Liver (tissue), 3 donors: ENCODE data around the gene SNRPN.

Experiments
- ATF3 ChIP-seq: IDR thresholded peaks from 2 replicates; pipeline ENCODE4 v1.6.1; 2016; ENCODE audit warnings: antibody characterized with exemption
- CTCF ChIP-seq: fragments of 150-350 bp; IDR thresholded peaks from 2 replicates; pipeline ENCODE4 v1.5.1; 2017; ENCODE audit warnings: improper control_type of control experiment, low read depth, low read length; ENCODE audit not compliant: missing input control
- FOXA1 ChIP-seq: IDR thresholded peaks from 2 replicates; pipeline ENCODE4 v1.6.1; 2016; ENCODE audit warnings: antibody characterized with exemption
- GABPA ChIP-seq, 2 donors: IDR thresholded peaks in 1 of 2; conservative IDR thresholded peaks in 1 of 2; 2 replicates each; pipeline ENCODE4 v1.6.1; 2016; ENCODE audit warnings: antibody characterized with exemption in 2 of 2, mild to moderate bottlenecking in 1 of 2, moderate library complexity in 1 of 2
- HNF4A ChIP-seq, 2 donors: conservative IDR thresholded peaks; 2 replicates each; pipeline ENCODE4 v1.6.1; 2016; ENCODE audit warnings: antibody characterized with exemption in 2 of 2, mild to moderate bottlenecking in 2 of 2
- JUND ChIP-seq, 2 donors: IDR thresholded peaks; 2 replicates each; pipeline ENCODE4 v1.6.1; 2016; ENCODE audit warnings: antibody characterized with exemption in 2 of 2
- MAX ChIP-seq: IDR thresholded peaks from 2 replicates; pipeline ENCODE4 v1.6.1; 2016; ENCODE audit warnings: antibody characterized with exemption
- NR2F2 ChIP-seq: IDR thresholded peaks from 2 replicates; pipeline ENCODE4 v1.6.1; 2016; ENCODE audit warnings: antibody characterized with exemption
- RAD21 ChIP-seq, 2 donors: IDR thresholded peaks; 2 replicates each; pipeline ENCODE4 v1.6.1; 2016; ENCODE audit warnings: antibody characterized with exemption in 2 of 2, mild to moderate bottlenecking in 2 of 2
- REST ChIP-seq: IDR thresholded peaks from 2 replicates; pipeline ENCODE4 v1.6.1; 2016; ENCODE audit warnings: antibody characterized with exemption, mild to moderate bottlenecking
- TAF1 ChIP-seq: conservative IDR thresholded peaks from 2 replicates; pipeline ENCODE4 v1.6.1; 2016; ENCODE audit warnings: antibody characterized with exemption, mild to moderate bottlenecking
- YY1 ChIP-seq: IDR thresholded peaks from 2 replicates; pipeline ENCODE4 v1.6.1; 2016; ENCODE audit warnings: antibody characterized with exemption, mild to moderate bottlenecking
- donor health status: healthy.
- donor health status: healthy.

GRCh38 chr15:24986653-24987052 lies 31.9 kb downstream of the SNRPN start:
- TF ChIP-seq REST = no peak
- TF ChIP-seq RAD21 (IDR thresholded peaks at IDR 0.05) = no peak
- no peak for TF ChIP-seq CTCF
- no peak for TF ChIP-seq HNF4A (conservative IDR thresholded peaks at IDR 0.05)
- TF ChIP-seq GABPA (IDR thresholded peaks at IDR 0.05 in 1 of 2, conservative IDR thresholded peaks at IDR 0.05 in 1 of 2) = no peak
- no peak for TF ChIP-seq YY1
- TF ChIP-seq JUND (IDR thresholded peaks at IDR 0.05) = no peak
- no peak for TF ChIP-seq ATF3
- no peak for TF ChIP-seq TAF1
- no peak for TF ChIP-seq MAX
- no peak for TF ChIP-seq NR2F2
- TF ChIP-seq FOXA1 = no peak
